Trophoblast cell (in vitro differentiated cells and primary cell): ENCODE measurements around the gene ALKBH4.
"Not testable (repeated sequence)": the region's sequence is repeated elsewhere in the genome, so short reads cannot be mapped to it uniquely, and the experiment has no call there.

Experiments
- DNase-seq, 2 donors: peaks; one replicate each; pipeline ENCODE4 v3.0.0-alpha.2; 2016
- H2AFZ ChIP-seq: 2 replicates; pipeline ENCODE4 v1.6.1; 2013; ENCODE audit warnings: low read length, moderate library complexity, mild to moderate bottlenecking; ENCODE audit not compliant: insufficient read depth, poor library complexity
- H2AK5ac ChIP-seq: 2 replicates; pipeline ENCODE4 v1.6.1; 2013; ENCODE audit warnings: mild to moderate bottlenecking, low read length
- H2BK120ac ChIP-seq: 2 replicates; pipeline ENCODE4 v1.6.1; 2013; ENCODE audit warnings: low read length, mild to moderate bottlenecking, moderate library complexity; ENCODE audit not compliant: insufficient read depth, poor library complexity
- H2BK12ac ChIP-seq: 2 replicates; pipeline ENCODE4 v1.6.1; 2013; ENCODE audit warnings: mild to moderate bottlenecking, low read length, moderate library complexity
- H2BK5ac ChIP-seq: 2 replicates; pipeline ENCODE4 v1.6.1; 2013; ENCODE audit warnings: low read length, low read depth, moderate library complexity, mild to moderate bottlenecking; ENCODE audit not compliant: poor library complexity
- H3K14ac ChIP-seq: 2 replicates; pipeline ENCODE4 v1.6.1; 2013; ENCODE audit warnings: mild to moderate bottlenecking, low read length
- H3K18ac ChIP-seq: 2 replicates; pipeline ENCODE4 v1.6.1; 2013; ENCODE audit warnings: mild to moderate bottlenecking, low read length
- H3K23ac ChIP-seq: 2 replicates; pipeline ENCODE4 v1.6.1; 2013; ENCODE audit warnings: low read length
- H3K27ac ChIP-seq: 2 replicates; pipeline ENCODE4 v1.5.1; 2013; ENCODE audit warnings: low read depth, mild to moderate bottlenecking, inconsistent platforms, low read length, moderate library complexity
- H3K27me3 ChIP-seq: 2 replicates; pipeline ENCODE4 v1.6.1; 2013; ENCODE audit warnings: inconsistent platforms, mild to moderate bottlenecking, low read length, moderate library complexity; ENCODE audit not compliant: insufficient read depth
- H3K36me3 ChIP-seq, 2 experiments: 1 replicate in 1 of 2; 2 replicates in 1 of 2; pipeline ENCODE4 v1.6.1; 2013; ENCODE audit warnings: low read length in 2 of 2, mild to moderate bottlenecking in 2 of 2, moderate library complexity in 1 of 2; ENCODE audit not compliant: insufficient read depth in 2 of 2, control insufficient read depth in 1 of 2
- H3K4ac ChIP-seq: 2 replicates; pipeline ENCODE4 v1.6.1; 2013; ENCODE audit warnings: low read depth, mild to moderate bottlenecking, low read length, moderate library complexity
- H3K4me1 ChIP-seq, 2 experiments: 1 replicate in 1 of 2; 2 replicates in 1 of 2; pipeline ENCODE4 v1.6.1; 2013; ENCODE audit warnings: low read length in 2 of 2, mild to moderate bottlenecking in 2 of 2, moderate library complexity in 1 of 2; ENCODE audit not compliant: insufficient read depth in 2 of 2, control insufficient read depth in 1 of 2
- H3K4me2 ChIP-seq: 2 replicates; pipeline ENCODE4 v1.6.1; 2013; ENCODE audit warnings: inconsistent platforms, mild to moderate bottlenecking, low read length, moderate library complexity
- H3K4me3 ChIP-seq: 2 replicates; pipeline ENCODE4 v1.5.1; 2013; ENCODE audit warnings: mild to moderate bottlenecking, low read depth, low read length, inconsistent platforms
- H3K79me1 ChIP-seq: one replicate; pipeline ENCODE4 v1.6.1; 2013; ENCODE audit warnings: low read length
- H3K79me2 ChIP-seq: 2 replicates; pipeline ENCODE4 v1.6.1; 2013; ENCODE audit warnings: low read length, mild to moderate bottlenecking; ENCODE audit not compliant: control insufficient read depth, insufficient read depth, poor library complexity
- H3K9ac ChIP-seq: 2 replicates; pipeline ENCODE4 v1.6.1; 2013; ENCODE audit warnings: mild to moderate bottlenecking, low read length
- H3K9me3 ChIP-seq: 2 replicates; pipeline ENCODE4 v1.6.1; 2013; ENCODE audit warnings: low read depth, mild to moderate bottlenecking, control low read depth, inconsistent platforms, low read length; ENCODE audit not compliant: insufficient read depth
- H4K12ac ChIP-seq: 2 replicates; pipeline ENCODE4 v1.6.1; 2013; ENCODE audit warnings: low read depth, mild to moderate bottlenecking, low read length, moderate library complexity
- H4K8ac ChIP-seq: 2 replicates; pipeline ENCODE4 v1.6.1; 2013; ENCODE audit warnings: low read depth, mild to moderate bottlenecking, low read length, moderate library complexity
- H4K91ac ChIP-seq: one replicate; pipeline ENCODE4 v1.6.1; 2013; ENCODE audit warnings: low read depth, mild to moderate bottlenecking, low read length, moderate library complexity
- WGBS: extraction: QIAGEN DNeasy Blood & Tissue Kit; methylation state at CpG from one replicate; pipeline ENCODE4 v1.1.7; 2013; ENCODE audit warnings: missing lambda C conversion rate; ENCODE audit not compliant: insufficient read length, insufficient coverage; ENCODE audit errors: extremely low coverage; 5-methylcytosine and 5-hydroxymethylcytosine counted together

ALKBH4 gene

GRCh38 chr7:102474116-102474515 is 9.5 kb upstream of the ALKBH4 start:
- H3K14ac ChIP-seq = not testable (repeated sequence)

GRCh38 chr7:102473271-102473991 is 8.8 kb upstream of the ALKBH4 start:
- Histone ChIP-seq H4K91ac (no peak overlapping the region), H4K8ac (no peak overlapping the region), H4K12ac (no peak overlapping the region), H2BK5ac (no peak overlapping the region), H3K4me3 (no peak overlapping the region), H3K27me3 (no peaks in the 10 kb centered on the region), H3K4me1 (no peaks in the 10 kb centered on the region), H2AK5ac (no peak overlapping the region), H3K23ac (no peak overlapping the region), H3K9me3 (no peaks in the 10 kb centered on the region), H3K36me3 (peaks cover 36 to 51% of the 10 kb centered on the region in 2 experiments), H3K18ac (no peak overlapping the region), H3K14ac (no peak overlapping the region), H2AFZ (no peak overlapping the region), H3K79me1 (no peaks in the 10 kb centered on the region), H3K4ac (no peak overlapping the region), H2BK120ac (no peak overlapping the region), H3K27ac (no peak overlapping the region), H3K9ac (no peak overlapping the region), H3K79me2 (no peaks in the 10 kb centered on the region), H2BK12ac (no peak overlapping the region), H3K4me2 (no peak overlapping the region)
- DNase-seq = no peak
- WGBS = no CpG with 5 or more reads among the region's 23 CpGs

More at GRCh38 chr7:102474116-102474515, 9.5 kb upstream of the ALKBH4 start:
- H2BK5ac ChIP-seq, H3K27ac ChIP-seq, DNase-seq, H3K9ac ChIP-seq, H3K9me3 ChIP-seq, H4K91ac ChIP-seq, H4K8ac ChIP-seq, H4K12ac ChIP-seq, H3K4me3 ChIP-seq, H3K27me3 ChIP-seq, H3K79me2 ChIP-seq, H2AFZ ChIP-seq, H2BK12ac ChIP-seq, H3K79me1 ChIP-seq, H3K4me1 ChIP-seq, H3K4me2 ChIP-seq, H2BK120ac ChIP-seq, H3K4ac ChIP-seq, H2AK5ac ChIP-seq, H3K18ac ChIP-seq, H3K23ac ChIP-seq: not testable (repeated sequence)
- peaks cover 33 to 44% of the 10 kb centered on the region in 2 experiments for H3K36me3 ChIP-seq
- WGBS = no CpG with 5 or more reads among the region's 14 CpGs

DNA sequence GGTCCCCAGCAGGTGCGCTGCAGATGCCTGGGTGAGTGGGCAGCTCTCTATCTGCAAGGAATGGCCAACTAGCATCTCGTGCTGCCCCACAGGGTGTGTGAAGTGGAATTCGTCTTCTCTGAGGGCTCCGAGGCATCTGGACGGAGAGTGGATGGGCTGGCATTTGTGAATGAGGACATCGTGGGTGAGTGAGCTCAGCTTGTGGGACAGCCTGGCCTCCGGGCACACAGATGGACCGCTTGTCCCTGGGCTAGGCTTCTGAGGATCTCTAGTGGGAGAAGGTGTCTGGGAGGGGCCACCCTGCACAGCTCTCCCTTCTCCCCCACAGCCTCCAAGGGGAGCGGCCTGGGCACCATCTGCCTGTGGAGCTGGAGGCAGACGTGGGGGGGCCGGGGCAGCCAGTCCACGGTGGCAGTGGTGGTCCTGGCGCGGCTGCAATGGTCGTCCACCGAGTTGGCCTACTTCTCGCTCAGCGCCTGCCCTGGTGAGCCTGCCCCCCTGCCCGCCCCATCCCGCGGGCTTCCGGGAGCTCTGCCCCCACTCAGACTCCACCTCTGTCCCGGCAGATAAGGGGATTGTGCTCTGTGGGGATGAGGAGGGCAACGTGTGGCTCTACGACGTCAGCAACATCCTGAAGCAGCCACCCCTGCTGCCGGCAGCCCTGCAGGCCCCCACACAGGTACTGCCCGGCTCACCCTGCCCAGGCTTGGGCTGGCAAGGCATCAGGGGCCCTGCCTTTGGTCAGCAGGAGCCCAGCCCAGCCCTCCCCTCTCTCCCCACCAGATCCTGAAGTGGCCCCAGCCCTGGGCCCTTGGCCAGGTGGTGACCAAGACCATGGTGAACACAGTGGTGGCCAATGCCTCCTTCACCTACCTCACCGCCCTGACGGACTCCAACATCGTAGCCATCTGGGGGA is 7.7 kb upstream of the ALKBH4 start:
- H3K9ac ChIP-seq = no peak overlapping the region
- no peak overlapping the region for H3K4me3 ChIP-seq
- no peak overlapping the region for H3K18ac ChIP-seq
- no peak overlapping the region for H2AK5ac ChIP-seq
- no CpG with 5 or more reads among the region's 31 CpGs for WGBS
- no peaks in the 10 kb centered on the region for H3K9me3 ChIP-seq
- H4K91ac ChIP-seq = no peak overlapping the region
- no peak overlapping the region for H3K4me2 ChIP-seq
- H3K79me2 ChIP-seq = no peaks in the 10 kb centered on the region
- no peak overlapping the region for H2BK120ac ChIP-seq
- H3K79me1 ChIP-seq = no peaks in the 10 kb centered on the region
- no peak overlapping the region for H2AFZ ChIP-seq
- peaks cover 47 to 61% of the 10 kb centered on the region in 2 experiments for H3K36me3 ChIP-seq
- no peak overlapping the region for H3K14ac ChIP-seq
- H3K27ac ChIP-seq = no peak overlapping the region
- no peak overlapping the region for H4K12ac ChIP-seq
- DNase-seq = no peak
- no peak overlapping the region for H3K4ac ChIP-seq
- H3K4me1 ChIP-seq = no peaks in the 10 kb centered on the region
- no peak overlapping the region for H4K8ac ChIP-seq
- H2BK12ac ChIP-seq = no peak overlapping the region
- H3K27me3 ChIP-seq = no peaks in the 10 kb centered on the region
- H2BK5ac ChIP-seq = no peak overlapping the region
- no peak overlapping the region for H3K23ac ChIP-seq

GRCh38 chr7:102471791-102472125 is 7.1 kb upstream of the ALKBH4 start:
- Histone ChIP-seq H3K9ac (no peak overlapping the region), H3K14ac (no peak overlapping the region), H2AFZ (no peak overlapping the region), H2BK12ac (no peak overlapping the region), H3K9me3 (no peaks in the 10 kb centered on the region), H3K4ac (no peak overlapping the region), H3K4me3 (no peak overlapping the region), H4K91ac (no peak overlapping the region), H3K36me3 (peaks cover 49 to 64% of the 10 kb centered on the region in 2 experiments), H4K8ac (no peak overlapping the region), H3K27ac (no peak overlapping the region), H3K18ac (no peak overlapping the region), H3K27me3 (no peaks in the 10 kb centered on the region), H4K12ac (no peak overlapping the region), H3K4me2 (no peak overlapping the region), H2AK5ac (no peak overlapping the region), H2BK120ac (no peak overlapping the region), H3K4me1 (no peaks in the 10 kb centered on the region), H2BK5ac (no peak overlapping the region), H3K79me1 (no peaks in the 10 kb centered on the region), H3K79me2 (no peaks in the 10 kb centered on the region), H3K23ac (no peak overlapping the region)
- no peak for DNase-seq
- WGBS = no CpG with 5 or more reads among the region's 6 CpGs
